T-cell (primary cell): ENCODE measurements around the gene TMEM72. TPM values are rescaled to one million over a fixed set of nuclear protein-coding genes. Genes with fewer than 3 reads are reported as not detected.

Source experiments
- ATAC-seq, 4 experiments: fragments of 200-7000 bp in 3 of 4; fragments of 150-1000 bp in 1 of 4; cut with Tn5 transposase; replicated peaks in 1 of 4; 1 replicate in 3 of 4; 2 replicates in 1 of 4; pipeline ENCODE4 v1.10.0; 2021; ENCODE audit warnings: moderate library complexity in 3 of 4, mild to moderate bottlenecking in 2 of 4, moderate number of reproducible peaks in 1 of 4
- CTCF ChIA-PET, 2 donors: fragments of 300-600 bp; sonication (Branson Sonifier 250); formaldehyde crosslinking; loops; one replicate each; lab custom pipeline; 2022; ENCODE audit warnings: antibody characterized with exemption in 2 of 2; lab: Charles Lee
- POLR2A ChIA-PET, 2 donors: fragments of 300-600 bp; sonication (Branson Sonifier 250); formaldehyde crosslinking; loops; one replicate each; lab custom pipeline; 2022; ENCODE audit warnings: antibody characterized with exemption in 2 of 2; lab: Charles Lee
- DNase-seq, 35 experiments: peaks; one replicate each; pipeline versions ENCODE4 v3.0.0 to v3.0.0-alpha.2; 2013 to 2023
- H3K27ac ChIP-seq: one replicate; pipeline ENCODE4 v1.5.1; 2013; ENCODE audit warnings: low read length
- H3K27me3 ChIP-seq, 2 experiments: replicated peaks in 1 of 2; 1 replicate in 1 of 2; 2 replicates in 1 of 2; pipeline versions ENCODE4 v1.6.1 to v1.7.0; 2013; ENCODE audit warnings: low read length in 1 of 2, mixed read lengths in 1 of 2; ENCODE audit not compliant: control insufficient read depth in 2 of 2, insufficient read depth in 2 of 2; ENCODE audit errors: extremely low read depth in 1 of 2
- H3K36me3 ChIP-seq, 2 donors: 1 replicate in 1 of 2; 2 replicates in 1 of 2; pipeline versions ENCODE4 v1.6.1 to v1.7.0; 2013; ENCODE audit warnings: low read length in 1 of 2; ENCODE audit not compliant: control insufficient read depth in 2 of 2, insufficient read depth in 1 of 2; ENCODE audit errors: extremely low read depth in 1 of 2
- H3K4me1 ChIP-seq, 2 experiments: 1 replicate in 1 of 2; 2 replicates in 1 of 2; pipeline versions ENCODE4 v1.6.1 to v1.7.0; 2013; ENCODE audit warnings: low read length in 2 of 2, mixed read lengths in 1 of 2; ENCODE audit not compliant: insufficient read depth in 2 of 2, control insufficient read depth in 1 of 2; ENCODE audit errors: extremely low read depth in 1 of 2
- H3K4me3 ChIP-seq, 2 donors: 1 replicate in 1 of 2; 2 replicates in 1 of 2; pipeline versions ENCODE4 v1.5.1 to v1.7.0; 2013; ENCODE audit warnings: mild to moderate bottlenecking in 2 of 2, low read length in 1 of 2, moderate library complexity in 1 of 2; ENCODE audit not compliant: control insufficient read depth in 1 of 2; ENCODE audit errors: extremely low read depth in 1 of 2
- H3K9me3 ChIP-seq: 2 replicates; pipeline ENCODE4 v1.7.0; 2013
- H3K27ac Mint-ChIP-seq, 2 donors: one replicate each; pipeline ENCODE4 v1.8.0; 2020 to 2021; ENCODE audit warnings: mild to moderate bottlenecking in 2 of 2, mixed read lengths in 2 of 2
- H3K27me3 Mint-ChIP-seq, 2 donors: one replicate each; pipeline ENCODE4 v1.8.0; 2021 to 2022; ENCODE audit warnings: mixed read lengths in 2 of 2
- H3K36me3 Mint-ChIP-seq: one replicate; pipeline ENCODE4 v1.8.0; 2021; ENCODE audit warnings: mixed read lengths
- H3K4me1 Mint-ChIP-seq, 3 donors: one replicate each; pipeline ENCODE4 v1.8.0; 2020 to 2022; ENCODE audit warnings: mixed read lengths in 3 of 3, mild to moderate bottlenecking in 1 of 3
- H3K4me3 Mint-ChIP-seq, 3 donors: one replicate each; pipeline ENCODE4 v1.8.0; 2020 to 2022; ENCODE audit warnings: mild to moderate bottlenecking in 3 of 3, mixed read lengths in 3 of 3, moderate library complexity in 3 of 3
- H3K9me3 Mint-ChIP-seq, 3 donors: one replicate each; pipeline ENCODE4 v1.8.0; 2020 to 2022; ENCODE audit warnings: mixed read lengths in 3 of 3
- WGBS: methylation state at CpG from one replicate; pipeline ENCODE4 v1.1.5; 2013; ENCODE audit warnings: missing lambda C conversion rate; ENCODE audit not compliant: insufficient coverage; 5-methylcytosine and 5-hydroxymethylcytosine counted together
- total RNA-seq, 35 experiments: library from RNA in 6 of 35; stranded (reverse) in 6 of 35; fragments of 120-200 nt in 1 of 35; gene quantifications; one replicate each; pipeline versions ENCODE4 v1.2.1 to v1.2.4 and lab custom pipeline; 2013 to 2026

The TMEM72 gene
- total RNA-seq, 5 donors from 2014 or later (not counting 1 experiment from before 2014, with no cell fraction given): 0.13 TPM; not detected in 4

DNA sequence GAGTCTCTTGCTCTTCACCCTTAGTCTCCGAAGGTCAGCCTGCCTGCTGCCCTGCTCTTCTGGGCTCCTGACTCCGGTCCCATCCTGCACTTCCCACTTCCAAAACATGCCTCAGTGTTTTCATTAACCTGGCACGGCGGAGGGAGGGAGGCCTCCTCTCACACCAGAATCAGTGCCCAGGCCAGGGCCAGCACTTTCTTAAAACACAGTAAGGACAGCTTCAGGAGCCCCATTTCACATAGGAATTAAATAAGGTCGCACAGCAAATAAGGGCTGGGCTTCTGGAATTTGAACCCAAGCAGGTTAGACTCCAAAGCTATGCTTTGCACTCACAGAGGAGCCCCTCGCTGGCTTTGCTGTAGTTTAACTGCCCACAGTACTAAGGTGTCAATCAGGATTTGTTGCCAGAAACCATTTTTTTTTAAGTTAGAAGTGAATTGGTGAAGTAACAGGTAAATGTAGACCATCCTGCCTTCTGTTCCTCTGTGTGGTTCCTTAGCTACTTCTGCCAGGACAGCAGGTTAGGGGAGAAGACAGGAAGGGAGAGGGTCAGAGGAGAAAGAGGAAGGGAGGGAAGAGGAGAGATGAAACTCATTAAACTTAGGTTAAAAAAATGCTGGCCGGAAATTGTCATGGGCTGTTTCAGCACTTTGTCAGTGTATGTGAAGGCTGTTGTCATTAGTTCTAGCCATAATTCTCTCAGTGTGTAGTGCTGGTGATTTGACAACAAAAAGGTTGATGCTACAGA lies 49.5 kb downstream of the TMEM72 start:
- ATAC-seq (no peak), DNase-seq (no peak)
- peaks cover 28 to 33% (median 29%) of the 10 kb centered on the region in 3 donors for H3K4me1 Mint-ChIP-seq
- Histone ChIP-seq H3K36me3 (peaks cover 0 to 5% of the 10 kb centered on the region in 2 donors), H3K4me1 (peaks cover 5 to 24% of the 10 kb centered on the region in 2 experiments), H3K27ac (no peak overlapping the region), H3K9me3 (no peaks in the 10 kb centered on the region), H3K4me3 (no peak overlapping the region), H3K27me3 (peaks cover 0 to 3% of the 10 kb centered on the region in 2 experiments)
- ChIA-PET CTCF (interaction anchor here in 1 of 2 donors (1.5 kb wide), 1 partner anchor 28 kb away, joined by 6 read pairs; no protein-coding TSS in a partner anchor), POLR2A (no interaction called here)
- H3K27ac Mint-ChIP-seq: peak overlapping the region; percentile 34 to 44
- H3K27me3 Mint-ChIP-seq: peaks cover 0 to 4% of the 10 kb centered on the region in 2 donors
- 95% methylated on average over 5 of the region's 7 CpGs for WGBS
- H3K36me3 Mint-ChIP-seq: peaks cover 12% of the 10 kb centered on the region
- H3K4me3 Mint-ChIP-seq: peak overlapping the region; percentile 82 to 85 (median 83)
- peaks cover 0 to 3% (median 2%) of the 10 kb centered on the region in 3 donors for H3K9me3 Mint-ChIP-seq

DNA sequence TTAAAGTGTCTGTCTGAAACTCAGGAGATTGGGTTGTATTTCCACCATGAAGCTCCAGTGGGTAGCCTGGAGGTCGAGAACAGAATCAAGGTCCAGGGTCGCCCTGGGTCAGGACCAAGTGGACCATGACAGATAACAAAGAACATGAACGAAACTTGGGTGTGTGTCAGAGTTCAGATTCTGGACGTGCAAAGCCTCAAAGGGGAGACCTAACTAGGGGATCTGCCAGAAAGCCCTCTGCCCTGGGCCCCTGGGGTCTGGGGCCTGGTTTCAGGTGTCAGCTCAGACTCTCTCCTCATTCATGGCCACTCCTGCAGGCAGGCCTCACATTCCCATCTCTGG lies 50.1 kb downstream of the TMEM72 start:
- peaks cover 5 to 24% of the 10 kb centered on the region in 2 experiments for H3K4me1 ChIP-seq
- POLR2A ChIA-PET: no interaction called here
- H3K36me3 ChIP-seq: peaks cover 0 to 5% of the 10 kb centered on the region in 2 donors
- H3K4me3 Mint-ChIP-seq: peak overlapping the region; percentile 1 to 85 (median 82)
- H3K27me3 Mint-ChIP-seq: peaks cover 0 to 4% of the 10 kb centered on the region in 2 donors
- H3K27ac Mint-ChIP-seq: no peak overlapping the region
- ATAC-seq (no peak), DNase-seq (peak in 1 of 35 experiments; percentile 8)
- CTCF ChIA-PET: interaction anchor here in 1 of 2 donors (1.5 kb wide), 1 partner anchor 28 kb away, joined by 6 read pairs; no protein-coding TSS in a partner anchor
- H3K27ac ChIP-seq: no peak overlapping the region
- peaks cover 0 to 3% of the 10 kb centered on the region in 2 experiments for H3K27me3 ChIP-seq
- no peaks in the 10 kb centered on the region for H3K9me3 ChIP-seq
- peaks cover 9% of the 10 kb centered on the region for H3K36me3 Mint-ChIP-seq
- peaks cover 27 to 35% (median 28%) of the 10 kb centered on the region in 3 donors for H3K4me1 Mint-ChIP-seq
- no peak overlapping the region for H3K4me3 ChIP-seq
- WGBS: 71% methylated on average over 4 of the region's 4 CpGs
- H3K9me3 Mint-ChIP-seq: peaks cover 0 to 2% (median 1%) of the 10 kb centered on the region in 3 donors

DNA sequence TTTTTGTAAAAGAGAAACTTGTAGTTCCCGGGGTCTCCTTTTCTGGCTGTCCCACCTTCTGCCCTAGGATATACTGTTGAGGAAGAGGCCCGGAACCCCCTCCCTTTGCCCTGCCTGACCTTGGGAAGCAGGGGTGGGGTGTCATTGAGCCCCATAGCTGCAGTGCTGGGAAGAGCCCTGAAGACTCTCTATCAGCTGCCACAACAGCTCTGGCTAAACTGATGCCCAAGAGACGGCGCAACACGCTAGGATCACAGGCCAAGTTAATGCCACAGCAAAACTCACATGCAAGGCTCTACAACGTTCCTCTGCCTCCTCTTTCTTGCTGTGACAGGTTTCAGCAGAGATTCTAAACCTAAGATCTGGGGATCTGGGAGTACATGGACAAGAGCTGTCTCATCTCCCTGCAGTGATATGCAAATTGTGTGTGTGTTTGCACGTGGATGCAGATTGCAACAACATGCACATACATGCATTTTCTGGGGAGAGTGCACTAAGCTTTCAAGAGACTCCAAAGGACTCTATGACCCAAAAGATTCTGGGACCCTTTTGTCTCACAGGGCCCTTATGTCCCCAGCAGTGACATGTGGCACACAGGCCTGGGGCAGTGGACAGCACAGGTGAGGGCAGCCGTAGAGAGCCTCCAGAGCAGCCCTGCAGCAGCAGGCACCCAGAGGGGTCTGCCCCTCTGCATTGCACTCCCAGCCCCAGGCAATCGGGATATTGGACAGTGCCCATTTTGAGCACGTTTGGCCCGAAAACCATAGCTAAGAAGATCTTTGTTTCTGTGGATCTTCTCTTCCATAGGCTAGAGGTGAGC lies 51.0 kb downstream of the TMEM72 start:
- ChIA-PET POLR2A (interaction anchor here in 1 of 2 donors (0.5 kb wide), 1 partner anchor 13 kb away, joined by 7 read pairs; no protein-coding TSS in a partner anchor), CTCF (interaction anchor here in 1 of 2 donors (0.6 kb wide), 1 partner anchor 23 kb away, joined by 3 read pairs; no protein-coding TSS in a partner anchor)
- Histone ChIP-seq H3K9me3 (no peaks in the 10 kb centered on the region), H3K36me3 (no peaks in the 10 kb centered on the region), H3K4me1 (peaks cover 5 to 28% of the 10 kb centered on the region in 2 experiments), H3K27ac (no peak overlapping the region), H3K4me3 (no peak overlapping the region), H3K27me3 (peaks cover 0 to 3% of the 10 kb centered on the region in 2 experiments)
- no peaks in the 10 kb centered on the region for H3K36me3 Mint-ChIP-seq
- H3K27ac Mint-ChIP-seq: no peak overlapping the region
- no peaks in the 10 kb centered on the region for H3K9me3 Mint-ChIP-seq
- peaks cover 0 to 4% of the 10 kb centered on the region in 2 donors for H3K27me3 Mint-ChIP-seq
- ATAC-seq (no peak), DNase-seq (no peak)
- peaks cover 26 to 37% (median 28%) of the 10 kb centered on the region in 3 donors for H3K4me1 Mint-ChIP-seq
- 77% methylated on average over 7 of the region's 11 CpGs for WGBS
- H3K4me3 Mint-ChIP-seq: no peak overlapping the region

DNA sequence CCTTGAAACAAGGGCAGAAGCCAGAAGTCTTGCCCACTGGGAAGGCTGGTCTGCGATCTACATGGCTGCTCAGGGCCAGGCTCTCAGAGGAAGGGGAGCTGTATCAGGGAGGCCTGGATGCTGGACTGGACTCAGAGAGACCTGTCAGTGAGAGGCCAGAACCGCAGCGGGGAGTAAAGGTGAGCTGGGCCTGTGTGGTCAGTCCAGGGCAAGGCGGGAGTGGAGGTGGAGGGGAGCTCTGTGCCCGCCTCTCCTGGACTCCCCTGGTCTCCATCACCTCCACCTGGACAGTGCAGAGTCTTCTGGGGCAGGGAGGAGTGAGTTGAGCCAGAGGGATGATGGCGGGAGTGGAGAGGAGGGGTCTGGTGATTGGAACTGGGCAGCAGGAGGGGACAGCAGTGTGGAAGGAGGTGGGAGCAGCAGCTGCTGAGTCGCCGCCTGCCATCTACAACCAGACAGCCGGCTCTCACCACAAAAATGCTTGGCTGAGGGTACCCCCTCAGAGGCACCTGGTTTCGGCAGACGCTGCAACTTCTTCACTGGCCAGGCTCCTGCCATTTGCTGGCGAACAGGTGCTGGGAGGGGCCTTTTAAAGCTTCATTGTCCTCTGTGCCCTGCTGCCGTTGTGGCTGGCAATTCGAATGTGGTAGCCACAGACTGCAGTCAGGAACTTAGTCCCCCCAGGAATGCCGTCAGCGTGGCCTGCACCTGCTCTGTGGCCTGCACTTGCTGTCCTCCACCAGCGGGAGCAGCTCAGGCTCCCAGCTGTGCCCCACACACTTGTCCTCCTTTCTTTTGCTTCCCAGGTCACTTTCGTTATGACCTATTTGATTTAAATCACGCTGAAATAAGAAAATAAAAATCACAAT lies 52.0 kb downstream of the TMEM72 start:
- Histone ChIP-seq H3K4me1 (peaks cover 7 to 35% of the 10 kb centered on the region in 2 experiments), H3K9me3 (no peaks in the 10 kb centered on the region), H3K36me3 (no peaks in the 10 kb centered on the region), H3K4me3 (no peak overlapping the region), H3K27ac (no peak overlapping the region), H3K27me3 (peaks cover 0 to 3% of the 10 kb centered on the region in 2 experiments)
- ChIA-PET CTCF (interaction anchor here in 1 of 2 donors (0.6 kb wide), 1 partner anchor 24 kb away, joined by 3 read pairs; no protein-coding TSS in a partner anchor), POLR2A (interaction anchor here in 1 of 2 donors (0.5 kb wide), 1 partner anchor 12 kb away, joined by 7 read pairs; no protein-coding TSS in a partner anchor)
- Mint-ChIP-seq H3K27me3 (peaks cover 0 to 4% of the 10 kb centered on the region in 2 donors), H3K4me3 (no peak overlapping the region), H3K36me3 (no peaks in the 10 kb centered on the region), H3K9me3 (no peaks in the 10 kb centered on the region), H3K27ac (no peak overlapping the region), H3K4me1 (peaks cover 28 to 40% (median 28%) of the 10 kb centered on the region in 3 donors)
- 70% methylated on average over 16 of the region's 19 CpGs for WGBS
- peak in 1 of 35 experiments; percentile 27 for DNase-seq
- ATAC-seq: no peak

DNA sequence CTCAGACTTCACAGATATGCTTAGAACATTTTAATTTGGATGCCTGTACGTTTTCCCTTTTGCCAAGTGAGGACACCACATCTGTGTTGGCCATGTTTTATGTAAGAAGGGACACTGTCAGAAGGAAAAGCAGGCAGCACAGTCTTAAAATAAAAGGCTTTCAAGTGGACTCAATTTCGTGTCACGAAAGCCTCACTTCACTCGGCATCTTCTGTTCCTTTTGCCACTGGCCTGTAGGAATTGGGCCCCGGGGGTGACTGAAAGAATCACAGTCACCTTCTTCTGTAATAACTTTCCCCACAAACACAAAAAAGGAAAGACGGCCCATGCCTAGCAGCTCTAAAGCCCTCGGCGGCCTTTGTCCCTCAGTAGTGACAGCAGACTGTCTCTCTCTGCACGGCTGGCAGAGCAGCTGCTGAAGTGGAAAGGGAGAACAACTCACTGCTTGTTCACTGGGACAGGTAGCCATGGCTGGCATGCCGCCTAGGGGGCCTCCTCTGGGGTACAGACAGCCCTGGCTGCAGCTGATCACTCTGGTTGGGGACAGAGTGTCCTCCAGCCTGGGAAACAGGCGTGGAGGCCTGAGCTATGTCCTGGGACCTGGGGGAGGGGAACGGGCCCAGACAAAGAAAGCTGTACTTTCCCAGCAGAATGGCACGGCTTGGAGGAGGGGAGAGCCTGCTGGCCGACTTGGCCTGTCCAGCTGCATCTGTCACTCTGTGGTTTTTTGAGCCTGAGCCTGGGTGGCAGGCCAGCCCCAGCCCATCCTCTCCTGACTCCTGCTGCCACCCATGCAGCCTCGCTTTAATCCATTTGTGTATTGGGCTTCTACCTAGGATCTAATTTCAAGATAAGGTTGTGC lies 52.9 kb downstream of the TMEM72 start:
- WGBS: 98% methylated on average over 8 of the region's 15 CpGs
- peaks cover 11 to 35% of the 10 kb centered on the region in 2 experiments for H3K4me1 ChIP-seq
- no peak overlapping the region for H3K4me3 ChIP-seq
- POLR2A ChIA-PET: no interaction called here
- H3K36me3 ChIP-seq: no peaks in the 10 kb centered on the region
- CTCF ChIA-PET: no interaction called here
- H3K27me3 ChIP-seq: peaks cover 0 to 3% of the 10 kb centered on the region in 2 experiments
- Mint-ChIP-seq H3K27me3 (peaks cover 0 to 4% of the 10 kb centered on the region in 2 donors), H3K4me1 (peaks cover 28 to 40% (median 29%) of the 10 kb centered on the region in 3 donors), H3K36me3 (no peaks in the 10 kb centered on the region), H3K27ac (no peak overlapping the region), H3K4me3 (no peak overlapping the region), H3K9me3 (no peaks in the 10 kb centered on the region)
- H3K9me3 ChIP-seq: no peaks in the 10 kb centered on the region
- no peak for ATAC-seq
- no peak overlapping the region for H3K27ac ChIP-seq
- DNase-seq: peak in 1 of 35 experiments; percentile 14
